ENCODE data around the gene EDEM2. TPM values are rescaled to one million over a fixed set of nuclear protein-coding genes. Genes with fewer than 3 reads are reported as not detected.
"Not testable (repeated sequence)": the region's sequence is repeated elsewhere in the genome, so short reads cannot be mapped to it uniquely, and the experiment has no call there.

Gene EDEM2
- total RNA-seq, 1 experiment from 2014 or later: 22.8 TPM

- Histone ChIP-seq H3K9ac (ENCODE audit: low read length) (no peak overlapping the region), H3K79me2 (ENCODE audit: insufficient read depth, low read length) (no peaks in the 10 kb centered on the region), H4K20me1 (ENCODE audit: insufficient read depth) (no peaks in the 10 kb centered on the region), H3K27ac (ENCODE audit: low read depth, low read length) (no peak overlapping the region), H3K36me3 (ENCODE audit: control insufficient read depth in 1 of 2, insufficient read depth in 2 of 2, low read length in 2 of 2) (no peaks in the 10 kb centered on the region), H3K9me3 (ENCODE audit: control insufficient read depth in 1 of 2, insufficient read depth in 1 of 2, low read depth in 1 of 2, low read length in 2 of 2) (no peaks in the 10 kb centered on the region), H2AFZ (ENCODE audit: low read depth, low read length, poor library complexity, severe bottlenecking) (no peak overlapping the region), H3K4me1 (ENCODE audit: control insufficient read depth in 1 of 2, insufficient read depth in 2 of 2, low read length in 2 of 2) (no peaks in the 10 kb centered on the region), H3K4me2 (ENCODE audit: low read length) (no peak overlapping the region), H3K4me3 (replicated peaks in 1 of 2; ENCODE audit: low read depth in 1 of 2, low read length in 2 of 2) (no peak overlapping the region), H3K27me3 (ENCODE audit: insufficient read depth, low read length) (no peaks in the 10 kb centered on the region), H3K9me2 (ENCODE audit: insufficient read depth) (no peaks in the 10 kb centered on the region)
- DNase-seq (ENCODE audit: low read depth, low spot score) (no peak), ATAC-seq (no peak)
- ChIA-PET POLR2A (no interaction called here), RAD21 (ENCODE audit: low non-redundant PET in 1 of 2, low total read pairs in 2 of 2, uncharacterized antibody in 2 of 2, unreplicated experiment in 2 of 2) (no interaction called here), CTCF (no interaction called here)
- BruUV-seq (replicated peaks): no TSS peak
- intact Hi-C loops (cut with micrococcal nuclease): no loop called here
- TF ChIP-seq YY1 (IDR thresholded peaks at IDR 0.05; ENCODE audit: extremely low read depth, insufficient replicate concordance, low read depth, low read length): no peak
- no peak for TF ChIP-seq POLR2AphosphoS5 (IDR thresholded peaks at IDR 0.05; ENCODE audit: low read depth, low read length)
Measured at GRCh38 chr20:35190556-35190955, 43.4 kb upstream of the EDEM2 start.

GRCh38 chr20:35189223-35189622 lies 42.1 kb upstream of the EDEM2 start:
- H3K9ac ChIP-seq (ENCODE audit: low read length); H3K27me3 ChIP-seq (ENCODE audit: insufficient read depth, low read length); H3K4me1 ChIP-seq (ENCODE audit: control insufficient read depth in 1 of 2, insufficient read depth in 2 of 2, low read length in 2 of 2); intact Hi-C loops (cut with micrococcal nuclease); H3K79me2 ChIP-seq (ENCODE audit: insufficient read depth, low read length); BruUV-seq (replicated peaks); DNase-seq (ENCODE audit: low read depth, low spot score); H3K9me3 ChIP-seq (ENCODE audit: control insufficient read depth in 1 of 2, insufficient read depth in 1 of 2, low read depth in 1 of 2, low read length in 2 of 2); CTCF ChIA-PET; POLR2A ChIA-PET; H3K36me3 ChIP-seq (ENCODE audit: control insufficient read depth in 1 of 2, insufficient read depth in 2 of 2, low read length in 2 of 2); H3K27ac ChIP-seq (ENCODE audit: low read depth, low read length); H3K4me3 ChIP-seq (replicated peaks in 1 of 2; ENCODE audit: low read depth in 1 of 2, low read length in 2 of 2); H2AFZ ChIP-seq (ENCODE audit: low read depth, low read length, poor library complexity, severe bottlenecking); H3K4me2 ChIP-seq (ENCODE audit: low read length); RAD21 ChIA-PET (ENCODE audit: low non-redundant PET in 1 of 2, low total read pairs in 2 of 2, uncharacterized antibody in 2 of 2, unreplicated experiment in 2 of 2); H4K20me1 ChIP-seq (ENCODE audit: insufficient read depth); ATAC-seq; H3K9me2 ChIP-seq (ENCODE audit: insufficient read depth): not testable (repeated sequence)

GRCh38 chr20:35187584-35188190 lies 40.6 kb upstream of the EDEM2 start:
- ChIA-PET CTCF (no interaction called here), POLR2A (no interaction called here), RAD21 (ENCODE audit: low non-redundant PET in 1 of 2, low total read pairs in 2 of 2, uncharacterized antibody in 2 of 2, unreplicated experiment in 2 of 2) (no interaction called here)
- Histone ChIP-seq H4K20me1 (ENCODE audit: insufficient read depth) (no peaks in the 10 kb centered on the region), H2AFZ (ENCODE audit: low read depth, low read length, poor library complexity, severe bottlenecking) (no peak overlapping the region), H3K4me3 (replicated peaks in 1 of 2; ENCODE audit: low read depth in 1 of 2, low read length in 2 of 2) (no peak overlapping the region), H3K36me3 (ENCODE audit: control insufficient read depth in 1 of 2, insufficient read depth in 2 of 2, low read length in 2 of 2) (no peaks in the 10 kb centered on the region), H3K9ac (ENCODE audit: low read length) (no peak overlapping the region), H3K27ac (ENCODE audit: low read depth, low read length) (no peak overlapping the region), H3K79me2 (ENCODE audit: insufficient read depth, low read length) (no peaks in the 10 kb centered on the region), H3K27me3 (ENCODE audit: insufficient read depth, low read length) (no peaks in the 10 kb centered on the region), H3K4me1 (ENCODE audit: control insufficient read depth in 1 of 2, insufficient read depth in 2 of 2, low read length in 2 of 2) (no peaks in the 10 kb centered on the region), H3K9me2 (ENCODE audit: insufficient read depth) (no peaks in the 10 kb centered on the region), H3K9me3 (ENCODE audit: control insufficient read depth in 1 of 2, insufficient read depth in 1 of 2, low read depth in 1 of 2, low read length in 2 of 2) (no peaks in the 10 kb centered on the region), H3K4me2 (ENCODE audit: low read length) (no peak overlapping the region)
- BruUV-seq (replicated peaks): no TSS peak
- ATAC-seq: no peak
- DNase-seq (ENCODE audit: low read depth, low spot score): no peak
- intact Hi-C loops (cut with micrococcal nuclease): no loop called here
- TF ChIP-seq CTCF (IDR thresholded peaks at IDR 0.05 in 2 of 3, conservative IDR thresholded peaks at IDR 0.05 in 1 of 3; ENCODE audit: borderline replicate concordance in 1 of 3, insufficient read depth in 1 of 3, low read depth in 2 of 3, low read length in 2 of 3) (no peak), ELF1 (IDR thresholded peaks at IDR 0.05; ENCODE audit: borderline replicate concordance, low read depth) (no peak), SIN3A (IDR thresholded peaks at IDR 0.05; ENCODE audit: low read depth) (no peak), JUND (IDR thresholded peaks at IDR 0.05) (no peak), YY1 (IDR thresholded peaks at IDR 0.05; ENCODE audit: extremely low read depth, insufficient replicate concordance, low read depth, low read length) (no peak), REST (IDR thresholded peaks at IDR 0.05; ENCODE audit: low read depth) (no peak)

Data from HCT116 (cell line).